AG04450 (cell line): ENCODE measurements around the gene NFYB. TPM values are rescaled to one million over a fixed set of nuclear protein-coding genes. Genes with fewer than 3 reads are reported as not detected.

Source experiments
- CTCF ChIA-PET: fragments of 300-600, 350-600 bp; formaldehyde crosslinking; extraction: SDS; loops from one replicate; lab custom pipeline; 2022; ENCODE audit warnings: antibody characterized with exemption, inconsistent platforms; lab: Charles Lee
- POLR2A ChIA-PET: fragments of 350-600 bp; formaldehyde crosslinking; extraction: SDS; loops from one replicate; lab custom pipeline; 2021; ENCODE audit warnings: antibody characterized with exemption, inconsistent platforms; lab: Yijun Ruan, JAX
- DNase-seq: peaks from one replicate; pipeline ENCODE4 v3.0.0-alpha.2; 2011; ENCODE audit warnings: low read depth, low spot score
- H3K27ac ChIP-seq: one replicate; pipeline ENCODE4 v1.5.1; 2012; ENCODE audit warnings: low read depth, low read length, control low read depth
- H3K27me3 ChIP-seq: one replicate; pipeline ENCODE4 v1.6.0; 2012; ENCODE audit warnings: low read length; ENCODE audit not compliant: control insufficient read depth, insufficient read depth
- H3K4me3 ChIP-seq: 2 replicates; pipeline ENCODE4 v1.5.1; 2011; ENCODE audit warnings: mild to moderate bottlenecking, low read depth, low read length, control low read depth
- H3K9me3 ChIP-seq: 2 replicates; pipeline ENCODE4 v1.5.1; 2012; ENCODE audit warnings: low read length; ENCODE audit not compliant: control insufficient read depth, insufficient read depth
- CTCF ChIP-seq: IDR thresholded peaks from 2 replicates; pipeline ENCODE4 v1.5.1; 2011; ENCODE audit warnings: low read depth, low read length, control low read depth, inconsistent platforms
- polyA plus RNA-seq: library from polyadenylated mRNA; depleted of rRNA; stranded (reverse); fragments of >200 nt; gene quantifications from 2 replicates; pipeline ENCODE4 v1.2.3, GENCODE V29; 2011

Gene NFYB
- polyA plus RNA-seq, 1 experiment: 57.9 TPM

GRCh38 chr12:104132351-104132956, 5.6 kb downstream of the NFYB start:
- no peak for TF ChIP-seq CTCF
- H3K9me3 ChIP-seq: no peaks in the 10 kb centered on the region
- POLR2A ChIA-PET: no interaction called here
- H3K4me3 ChIP-seq: no peak overlapping the region
- no peaks in the 10 kb centered on the region for H3K27me3 ChIP-seq
- CTCF ChIA-PET: no interaction called here
- DNase-seq: no peak
- H3K27ac ChIP-seq: no peak overlapping the region

- CTCF ChIA-PET: interaction anchor here (1.1 kb wide), 1 partner anchor 22 kb away, joined by 5 read pairs; no protein-coding TSS in a partner anchor
- no peak for DNase-seq
- H3K4me3 ChIP-seq: no peak overlapping the region
- no peaks in the 10 kb centered on the region for H3K9me3 ChIP-seq
- no peaks in the 10 kb centered on the region for H3K27me3 ChIP-seq
- H3K27ac ChIP-seq: no peak overlapping the region
- POLR2A ChIA-PET: no interaction called here
- TF ChIP-seq CTCF: no peak
These were observed 6.4 kb downstream of the NFYB start for GRCh38 chr12:104131609-104132008.

GRCh38 chr12:104130760-104131159, 7.2 kb downstream of the NFYB start:
- no peak for DNase-seq

GRCh38 chr12:104126548-104126947, 11.5 kb downstream of the NFYB start:
- POLR2A ChIA-PET: no interaction called here
- Histone ChIP-seq H3K4me3 (no peak overlapping the region), H3K27me3 (no peaks in the 10 kb centered on the region), H3K9me3 (no peaks in the 10 kb centered on the region), H3K27ac (no peak overlapping the region)
- DNase-seq: no peak
- TF ChIP-seq CTCF: no peak
- CTCF ChIA-PET: interaction anchor here (0.9 to 2.8 kb wide), 2 partner anchors 17 to 40 kb away, joined by 3 to 18 read pairs; no protein-coding TSS in a partner anchor

More at GRCh38 chr12:104130760-104131159, 7.2 kb downstream of the NFYB start:
- H3K4me3 ChIP-seq: no peak overlapping the region
- no peaks in the 10 kb centered on the region for H3K9me3 ChIP-seq
- POLR2A ChIA-PET: no interaction called here
- TF ChIP-seq CTCF: no peak
- H3K27me3 ChIP-seq: no peaks in the 10 kb centered on the region
- H3K27ac ChIP-seq: no peak overlapping the region
- CTCF ChIA-PET: interaction anchor here (3.0 kb wide), 1 partner anchor 22 kb away, joined by 9 read pairs; no protein-coding TSS in a partner anchor

- Histone ChIP-seq H3K9me3 (no peaks in the 10 kb centered on the region), H3K27ac (no peak overlapping the region), H3K4me3 (no peak overlapping the region), H3K27me3 (no peaks in the 10 kb centered on the region)
- CTCF ChIA-PET: interaction anchor here (1.1 to 4.5 kb wide), 2 partner anchors 13 to 14 kb away, joined by 3 to 34 read pairs; no protein-coding TSS in a partner anchor
- no peak for TF ChIP-seq CTCF
- POLR2A ChIA-PET: no interaction called here
- DNase-seq: no peak
These were observed 15.7 kb downstream of the NFYB start for GRCh38 chr12:104122298-104122697.
